Stomach smooth muscle (tissue), 2 donors: ENCODE data around the gene SMYD1.
"Not testable (repeated sequence)": the region's sequence is repeated elsewhere in the genome, so short reads cannot be mapped to it uniquely, and the experiment has no call there.

Experiments
- H3K27ac ChIP-seq: one replicate; pipeline ENCODE4 v1.7.0; 2013; ENCODE audit warnings: mild to moderate bottlenecking, low read length, inconsistent platforms
- H3K27me3 ChIP-seq, 2 donors: one replicate each; pipeline ENCODE4 v1.7.0; 2013; ENCODE audit warnings: low read length in 2 of 2; ENCODE audit not compliant: insufficient read depth in 2 of 2, control insufficient read depth in 1 of 2
- H3K36me3 ChIP-seq, 2 donors: one replicate each; pipeline ENCODE4 v1.7.0; 2013; ENCODE audit warnings: low read length in 2 of 2; ENCODE audit not compliant: control insufficient read depth in 2 of 2, insufficient read depth in 2 of 2
- H3K4me1 ChIP-seq: one replicate; pipeline ENCODE4 v1.7.0; 2013; ENCODE audit warnings: low read length; ENCODE audit not compliant: control insufficient read depth, insufficient read depth
- H3K4me3 ChIP-seq, 2 donors: one replicate each; pipeline ENCODE4 v1.7.0; 2013; ENCODE audit warnings: low read length in 2 of 2
- H3K9ac ChIP-seq, 2 donors: one replicate each; pipeline ENCODE4 v1.7.0; 2013; ENCODE audit warnings: low read length in 2 of 2, mild to moderate bottlenecking in 1 of 2
- H3K9me3 ChIP-seq, 2 donors: one replicate each; pipeline ENCODE4 v1.7.0; 2013; ENCODE audit warnings: low read length in 2 of 2; ENCODE audit not compliant: control insufficient read depth in 2 of 2
- donor health status: healthy.
- donor health status: Pancreatic carcinoma.

Gene SMYD1

GRCh38 chr2:88038263-88039105 lies 29.1 kb upstream of the SMYD1 start:
- H3K27ac ChIP-seq, result no peak overlapping the region
- H3K36me3 ChIP-seq, result peaks cover 0 to 18% of the 10 kb centered on the region in 2 donors
- no peaks in the 10 kb centered on the region for H3K4me1 ChIP-seq
- H3K9me3 ChIP-seq, result no peaks in the 10 kb centered on the region
- no peaks in the 10 kb centered on the region for H3K27me3 ChIP-seq
- no peak overlapping the region for H3K4me3 ChIP-seq
- H3K9ac ChIP-seq, result no peak overlapping the region

GRCh38 chr2:88042476-88042875 lies 25.1 kb upstream of the SMYD1 start:
- Histone ChIP-seq H3K9ac (no peak overlapping the region), H3K27me3 (no peaks in the 10 kb centered on the region), H3K9me3 (no peaks in the 10 kb centered on the region), H3K4me1 (no peaks in the 10 kb centered on the region), H3K36me3 (peaks cover 0 to 3% of the 10 kb centered on the region in 2 donors), H3K4me3 (no peak overlapping the region), H3K27ac (no peak overlapping the region)

- not testable (repeated sequence) for H3K4me1 ChIP-seq
Measured at GRCh38 chr2:88045561-88045960, 22.1 kb upstream of the SMYD1 start.

GRCh38 chr2:88048541-88048940 lies 19.1 kb upstream of the SMYD1 start:
- Histone ChIP-seq H3K27ac (no peak overlapping the region), H3K4me3 (no peak overlapping the region), H3K4me1 (no peaks in the 10 kb centered on the region), H3K36me3 (no peaks in the 10 kb centered on the region), H3K9ac (no peak overlapping the region), H3K27me3 (no peaks in the 10 kb centered on the region), H3K9me3 (no peaks in the 10 kb centered on the region)

More at GRCh38 chr2:88045561-88045960, 22.1 kb upstream of the SMYD1 start:
- not testable (repeated sequence) for H3K27me3 ChIP-seq, H3K27ac ChIP-seq, H3K9me3 ChIP-seq, H3K36me3 ChIP-seq, H3K9ac ChIP-seq, H3K4me3 ChIP-seq

GRCh38 chr2:88049622-88050021 lies 18.0 kb upstream of the SMYD1 start:
- H3K27ac ChIP-seq, result no peak overlapping the region
- H3K4me3 ChIP-seq, result no peak overlapping the region
- H3K4me1 ChIP-seq, result peaks cover 9% of the 10 kb centered on the region
- H3K27me3 ChIP-seq, result no peaks in the 10 kb centered on the region
- no peaks in the 10 kb centered on the region for H3K9me3 ChIP-seq
- no peak overlapping the region for H3K9ac ChIP-seq
- H3K36me3 ChIP-seq, result no peaks in the 10 kb centered on the region

GRCh38 chr2:88051792-88052191 lies 15.8 kb upstream of the SMYD1 start:
- no peaks in the 10 kb centered on the region for H3K27me3 ChIP-seq
- no peaks in the 10 kb centered on the region for H3K36me3 ChIP-seq
- no peak overlapping the region for H3K4me3 ChIP-seq
- H3K9me3 ChIP-seq, result no peaks in the 10 kb centered on the region
- no peak overlapping the region for H3K9ac ChIP-seq
- H3K27ac ChIP-seq, result no peak overlapping the region
- H3K4me1 ChIP-seq, result peaks cover 16% of the 10 kb centered on the region

GRCh38 chr2:88053296-88053695 lies 14.3 kb upstream of the SMYD1 start:
- Histone ChIP-seq H3K9me3 (no peaks in the 10 kb centered on the region), H3K27me3 (no peaks in the 10 kb centered on the region), H3K27ac (no peak overlapping the region), H3K4me1 (peaks cover 16% of the 10 kb centered on the region), H3K4me3 (no peak overlapping the region), H3K9ac (no peak overlapping the region), H3K36me3 (no peaks in the 10 kb centered on the region)

GRCh38 chr2:88053934-88054781 lies 13.5 kb upstream of the SMYD1 start:
- Histone ChIP-seq H3K9ac (peak overlapping the region; percentile 97 to 98), H3K27ac (peak overlapping the region; percentile 94), H3K27me3 (no peaks in the 10 kb centered on the region), H3K4me1 (peaks cover 16% of the 10 kb centered on the region), H3K4me3 (peak overlapping the region; percentile 80 to 94), H3K36me3 (no peaks in the 10 kb centered on the region), H3K9me3 (no peaks in the 10 kb centered on the region)

- Histone ChIP-seq H3K9ac (peak overlapping the region; percentile 97 to 98), H3K27ac (peak overlapping the region; percentile 94), H3K4me3 (peak overlapping the region; percentile 80 to 94), H3K9me3 (no peaks in the 10 kb centered on the region), H3K36me3 (no peaks in the 10 kb centered on the region), H3K27me3 (no peaks in the 10 kb centered on the region), H3K4me1 (peaks cover 16% of the 10 kb centered on the region)
Measured at GRCh38 chr2:88054782-88055370, 12.7 kb upstream of the SMYD1 start.

GRCh38 chr2:88055371-88056128 lies 12.1 kb upstream of the SMYD1 start, which contains the start of gene KRCC1:
KRCC1 (minus strand) TSS chr2:88055783; CDS start chr2:88028563, 27,220 bp downstream.
- Histone ChIP-seq H3K9ac (peak within 1 kb of the TSS; percentile 97 to 98), H3K4me3 (peak within 1 kb of the TSS; percentile 80 to 94), H3K27ac (peak within 1 kb of the TSS; percentile 94), H3K27me3 (no peaks in the 10 kb centered on the region), H3K36me3 (no peaks in the 10 kb centered on the region), H3K9me3 (no peaks in the 10 kb centered on the region), H3K4me1 (peaks cover 21% of the 10 kb centered on the region)
